ENCODE measurements around the gene KIF2A.

Gene KIF2A

DNA sequence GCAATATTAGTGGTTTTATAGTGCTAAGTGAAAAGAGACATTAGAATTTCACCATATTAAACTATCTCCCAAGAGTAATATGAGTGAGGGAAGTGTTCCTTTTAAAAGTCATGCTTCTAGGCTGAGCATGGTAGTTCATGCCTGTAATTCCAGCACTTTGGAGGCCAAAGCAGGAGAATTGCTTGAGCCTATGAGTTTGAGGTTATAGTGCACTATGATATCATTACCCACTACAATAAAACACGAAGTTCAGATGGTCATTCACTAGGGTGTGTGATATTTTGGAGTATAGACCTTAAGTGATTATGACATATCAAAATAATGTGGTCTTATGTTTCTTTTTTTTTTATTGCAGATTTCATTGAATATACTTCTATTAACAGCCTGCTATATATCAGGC lies 6.7 kb downstream of the KIF2A start:
- H4K20me1 ChIP-seq (ENCODE audit: insufficient read depth, low read length): peaks cover 90% of the 10 kb centered on the region

DNA sequence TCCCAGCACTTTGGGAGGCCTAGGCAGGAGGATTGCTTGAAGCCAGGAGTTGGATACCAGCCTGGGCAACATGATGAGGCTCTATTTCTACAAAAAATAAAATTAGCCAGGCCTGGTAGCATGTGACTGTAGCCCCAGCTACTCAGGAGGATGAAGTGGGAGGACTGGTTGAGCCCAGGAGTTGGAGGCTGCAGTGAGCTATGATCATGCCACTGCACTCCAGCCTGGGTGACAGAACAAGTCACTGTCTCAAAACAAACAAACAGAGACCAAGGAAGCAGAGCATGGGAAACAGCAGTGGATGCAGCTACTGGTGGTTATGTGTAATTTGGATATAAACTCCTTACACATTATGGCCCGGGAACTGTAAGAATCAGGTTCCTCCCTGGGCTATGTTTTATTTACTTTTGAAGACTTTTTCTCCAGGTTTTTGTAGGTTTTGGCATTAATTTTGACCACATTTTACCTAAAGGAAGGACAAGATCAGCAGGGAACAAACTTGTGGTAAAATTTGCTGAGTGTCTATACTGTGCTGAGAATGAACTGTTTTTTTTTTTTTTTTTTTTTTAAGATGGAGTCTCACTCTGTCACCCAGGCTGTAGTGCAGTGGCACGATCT lies 8.3 kb downstream of the KIF2A start:
- H3K27ac ChIP-seq (ENCODE audit: low read length): no peak overlapping the region
- peaks cover 10% of the 10 kb centered on the region for H3K4me1 ChIP-seq (ENCODE audit: insufficient read depth, low read length)
- H3K27me3 ChIP-seq (ENCODE audit: insufficient read depth, low read length, poor library complexity): no peaks in the 10 kb centered on the region
- no peak overlapping the region for H3K4me2 ChIP-seq (ENCODE audit: insufficient read depth, low read length)
- DNase-seq: no peak
- H3K9ac ChIP-seq (ENCODE audit: low read depth, low read length): no peak overlapping the region
- no peak overlapping the region for H2AFZ ChIP-seq (ENCODE audit: low read depth, low read length)
- ATAC-seq (ENCODE audit: insufficient read depth, low read depth): peak; percentile 45; the same call in 2 of the 3 replicates
- H3K4me3 ChIP-seq (ENCODE audit: low read depth in 1 of 2, low read length in 2 of 2): no peak overlapping the region
- H3K9me3 ChIP-seq (ENCODE audit: insufficient read depth, low read length, severe bottlenecking): no peaks in the 10 kb centered on the region
- TF ChIP-seq EZH2 (IDR thresholded peaks at IDR 0.05; ENCODE audit: borderline replicate concordance, low read depth, low read length, severe bottlenecking) (no peak), CTCF (IDR thresholded peaks at IDR 0.05; ENCODE audit: borderline replicate concordance, extremely low read depth, low read length, poor library complexity, severe bottlenecking) (no peak)
- peaks cover 92% of the 10 kb centered on the region for H4K20me1 ChIP-seq (ENCODE audit: insufficient read depth, low read length)
- peaks cover 15% of the 10 kb centered on the region for H3K36me3 ChIP-seq (ENCODE audit: insufficient read depth, low read length)
- peaks cover 100% of the 10 kb centered on the region for H3K79me2 ChIP-seq (ENCODE audit: insufficient read depth, low read length)

More for the DNA sequence above, 6.7 kb downstream of the KIF2A start:
- Histone ChIP-seq H3K79me2 (ENCODE audit: insufficient read depth, low read length) (peaks cover 100% of the 10 kb centered on the region), H2AFZ (ENCODE audit: low read depth, low read length) (no peak overlapping the region), H3K4me3 (ENCODE audit: low read depth in 1 of 2, low read length in 2 of 2) (no peak overlapping the region), H3K36me3 (ENCODE audit: insufficient read depth, low read length) (peaks cover 18% of the 10 kb centered on the region), H3K4me1 (ENCODE audit: insufficient read depth, low read length) (peaks cover 24% of the 10 kb centered on the region), H3K27ac (ENCODE audit: low read length) (no peak overlapping the region), H3K27me3 (ENCODE audit: insufficient read depth, low read length, poor library complexity) (no peaks in the 10 kb centered on the region), H3K4me2 (ENCODE audit: insufficient read depth, low read length) (no peak overlapping the region), H3K9me3 (ENCODE audit: insufficient read depth, low read length, severe bottlenecking) (no peaks in the 10 kb centered on the region), H3K9ac (ENCODE audit: low read depth, low read length) (no peak overlapping the region)
- DNase-seq (no peak), ATAC-seq (ENCODE audit: insufficient read depth, low read depth) (no peak)
- no peak for TF ChIP-seq CTCF (IDR thresholded peaks at IDR 0.05; ENCODE audit: borderline replicate concordance, extremely low read depth, low read length, poor library complexity, severe bottlenecking)
- no peak for TF ChIP-seq EZH2 (IDR thresholded peaks at IDR 0.05; ENCODE audit: borderline replicate concordance, low read depth, low read length, severe bottlenecking)

DNA sequence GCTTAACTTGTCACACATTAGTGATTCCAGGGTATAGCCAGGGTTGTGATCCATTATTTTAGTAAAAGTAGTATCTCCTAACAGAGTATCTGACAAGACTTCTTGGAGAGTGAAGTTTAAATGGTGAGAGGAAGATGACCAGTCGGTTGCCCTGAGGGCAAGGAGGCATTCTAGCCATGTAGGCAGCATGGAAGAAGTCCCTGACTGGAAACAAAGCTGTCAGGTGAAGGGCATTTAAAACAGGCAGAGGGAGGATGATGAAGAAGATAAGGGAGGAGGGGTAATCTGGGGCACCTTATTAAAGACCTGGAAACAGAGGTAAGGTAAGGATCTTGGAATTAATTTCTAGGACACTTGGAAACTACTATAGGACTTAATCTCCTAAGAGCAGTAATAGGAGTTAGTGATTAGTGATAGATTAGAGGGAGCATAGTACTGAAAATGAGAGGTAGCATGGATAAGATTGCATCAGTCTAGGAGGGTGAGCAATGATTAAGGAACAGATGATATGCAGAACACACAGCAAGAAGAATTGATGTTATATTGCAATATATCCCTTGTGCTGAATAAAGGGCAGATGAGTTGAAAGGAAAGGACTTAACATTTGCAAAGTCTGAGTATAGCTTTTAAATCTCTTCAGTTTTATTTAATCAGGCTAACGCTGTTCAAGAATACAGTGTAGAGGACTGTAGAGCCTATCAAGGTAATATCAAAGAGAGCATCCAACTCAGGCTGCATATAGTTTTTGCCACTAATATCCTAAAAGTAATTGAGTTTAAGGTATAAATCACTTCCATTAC lies 9.6 kb downstream of the KIF2A start:
- H4K20me1 ChIP-seq (ENCODE audit: insufficient read depth, low read length): peaks cover 93% of the 10 kb centered on the region
- TF ChIP-seq CTCF (IDR thresholded peaks at IDR 0.05; ENCODE audit: borderline replicate concordance, extremely low read depth, low read length, poor library complexity, severe bottlenecking) (no peak), EZH2 (IDR thresholded peaks at IDR 0.05; ENCODE audit: borderline replicate concordance, low read depth, low read length, severe bottlenecking) (no peak)

More for the DNA sequence above, 9.6 kb downstream of the KIF2A start:
- Histone ChIP-seq H2AFZ (ENCODE audit: low read depth, low read length) (no peak overlapping the region), H3K4me1 (ENCODE audit: insufficient read depth, low read length) (peaks cover 2% of the 10 kb centered on the region; the same call in 1 of the 2 replicates), H3K27ac (ENCODE audit: low read length) (no peak overlapping the region), H3K4me3 (ENCODE audit: low read depth in 1 of 2, low read length in 2 of 2) (no peak overlapping the region), H3K9me3 (ENCODE audit: insufficient read depth, low read length, severe bottlenecking) (no peaks in the 10 kb centered on the region), H3K27me3 (ENCODE audit: insufficient read depth, low read length, poor library complexity) (no peaks in the 10 kb centered on the region), H3K9ac (ENCODE audit: low read depth, low read length) (no peak overlapping the region), H3K79me2 (ENCODE audit: insufficient read depth, low read length) (peaks cover 100% of the 10 kb centered on the region), H3K36me3 (ENCODE audit: insufficient read depth, low read length) (peaks cover 6% of the 10 kb centered on the region; the same call in 1 of the 2 replicates), H3K4me2 (ENCODE audit: insufficient read depth, low read length) (no peak overlapping the region)
- DNase-seq: no peak
- ATAC-seq (ENCODE audit: insufficient read depth, low read depth): no peak
